Kidney epithelial cell (primary cell): ENCODE data around the gene KCNA2. TPM values are rescaled to one million over a fixed set of nuclear protein-coding genes. Genes with fewer than 3 reads are reported as not detected.

Experiments
- DNase-seq: peaks from one replicate; pipeline ENCODE4 v3.0.0-alpha.2; 2010; ENCODE audit warnings: low read depth
- H3K27me3 ChIP-seq: 2 replicates; pipeline ENCODE4 v1.6.0; 2011; ENCODE audit warnings: low read length; ENCODE audit not compliant: control insufficient read depth, insufficient read depth
- H3K36me3 ChIP-seq: 2 replicates; pipeline ENCODE4 v1.5.1; 2011; ENCODE audit warnings: low read length; ENCODE audit not compliant: control insufficient read depth, insufficient read depth
- H3K4me3 ChIP-seq: 2 replicates; pipeline ENCODE4 v1.5.1; 2011; ENCODE audit warnings: low read depth, mild to moderate bottlenecking, control low read depth, low read length
- total RNA-seq: library from RNA; depleted of rRNA; stranded (reverse); fragments of >200 nt; gene quantifications from 2 replicates; pipeline ENCODE4 v1.2.3, GENCODE V29; 2015
- TF ChIP-seq, protein P1 (sequence below): IDR thresholded peaks from 2 replicates; pipeline ENCODE4 v1.5.1; 2011; ENCODE audit warnings: mild to moderate bottlenecking, moderate library complexity, low read length, control low read depth, inconsistent platforms; ENCODE audit not compliant: insufficient read depth, poor library complexity, severe bottlenecking

The KCNA2 gene
- total RNA-seq, 1 donor from 2014 or later, result not detected

DNA sequence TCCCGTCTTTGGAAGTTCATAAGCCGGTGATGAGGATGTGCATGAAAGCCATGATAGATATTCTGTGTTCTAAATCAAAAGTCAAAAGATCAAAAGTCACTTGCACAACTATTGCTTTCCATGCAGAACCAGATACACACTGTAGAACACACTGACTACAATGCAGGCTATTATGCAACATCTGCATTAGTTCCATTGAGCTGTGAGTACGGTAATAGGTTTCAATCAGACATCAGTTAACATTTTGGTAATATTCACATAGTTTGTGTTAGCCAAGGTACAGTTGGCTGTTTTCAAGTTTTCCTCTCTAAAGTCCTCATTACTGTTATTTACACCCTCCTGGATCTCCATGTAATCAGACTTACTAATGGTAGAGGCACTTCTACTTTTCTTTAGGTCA is 3.1 kb downstream of the KCNA2 start:
- Histone ChIP-seq H3K4me3 (no peak overlapping the region), H3K36me3 (no peaks in the 10 kb centered on the region), H3K27me3 (peaks cover 42% of the 10 kb centered on the region)
- no peak for DNase-seq
- TF ChIP-seq, protein P1, sequence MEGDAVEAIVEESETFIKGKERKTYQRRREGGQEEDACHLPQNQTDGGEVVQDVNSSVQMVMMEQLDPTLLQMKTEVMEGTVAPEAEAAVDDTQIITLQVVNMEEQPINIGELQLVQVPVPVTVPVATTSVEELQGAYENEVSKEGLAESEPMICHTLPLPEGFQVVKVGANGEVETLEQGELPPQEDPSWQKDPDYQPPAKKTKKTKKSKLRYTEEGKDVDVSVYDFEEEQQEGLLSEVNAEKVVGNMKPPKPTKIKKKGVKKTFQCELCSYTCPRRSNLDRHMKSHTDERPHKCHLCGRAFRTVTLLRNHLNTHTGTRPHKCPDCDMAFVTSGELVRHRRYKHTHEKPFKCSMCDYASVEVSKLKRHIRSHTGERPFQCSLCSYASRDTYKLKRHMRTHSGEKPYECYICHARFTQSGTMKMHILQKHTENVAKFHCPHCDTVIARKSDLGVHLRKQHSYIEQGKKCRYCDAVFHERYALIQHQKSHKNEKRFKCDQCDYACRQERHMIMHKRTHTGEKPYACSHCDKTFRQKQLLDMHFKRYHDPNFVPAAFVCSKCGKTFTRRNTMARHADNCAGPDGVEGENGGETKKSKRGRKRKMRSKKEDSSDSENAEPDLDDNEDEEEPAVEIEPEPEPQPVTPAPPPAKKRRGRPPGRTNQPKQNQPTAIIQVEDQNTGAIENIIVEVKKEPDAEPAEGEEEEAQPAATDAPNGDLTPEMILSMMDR, result no peak

DNA sequence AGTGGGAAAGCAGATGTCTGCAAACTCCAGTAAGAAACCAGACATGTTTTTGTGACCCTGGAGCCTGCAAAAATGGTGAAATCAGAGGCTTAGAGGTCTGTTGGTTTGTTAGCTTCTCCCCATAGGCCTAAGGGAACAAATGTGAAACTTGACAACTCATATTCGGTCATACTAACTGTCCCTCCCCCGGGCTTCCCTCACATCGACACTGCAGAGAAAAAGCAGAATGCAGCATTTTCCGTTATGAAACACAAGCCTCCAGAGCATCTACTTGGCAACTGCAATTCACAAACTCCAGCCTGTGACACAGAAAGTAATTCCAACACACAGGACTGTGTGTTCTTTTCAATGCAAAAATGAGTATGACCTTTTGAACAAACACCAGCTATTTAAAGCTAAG is 3.7 kb downstream of the KCNA2 start:
- Histone ChIP-seq H3K4me3 (no peak overlapping the region), H3K27me3 (peaks cover 36% of the 10 kb centered on the region), H3K36me3 (no peaks in the 10 kb centered on the region)
- DNase-seq, result no peak
- TF ChIP-seq, protein P1, result no peak

DNA sequence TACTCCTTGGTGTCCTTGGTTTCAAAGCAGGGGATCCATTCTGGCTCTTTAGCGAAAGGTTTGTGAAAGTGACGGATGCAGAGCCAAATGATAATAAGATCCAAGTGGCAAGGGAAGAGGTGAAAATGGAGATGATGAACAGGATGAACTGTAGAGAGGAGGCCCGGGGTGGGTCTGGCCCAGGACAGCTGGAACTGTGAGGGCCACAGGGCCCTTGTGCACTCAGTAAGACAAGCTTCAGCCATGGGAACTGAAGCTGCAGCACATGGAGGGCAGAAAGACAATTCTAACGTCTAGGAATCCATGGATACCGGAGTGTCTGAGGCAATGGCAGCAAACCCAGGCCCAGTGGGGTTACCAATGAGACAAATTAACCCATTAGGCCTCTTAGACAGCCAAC is 4.8 kb downstream of the KCNA2 start:
- no peak overlapping the region for H3K4me3 ChIP-seq
- H3K27me3 ChIP-seq, result peaks cover 27% of the 10 kb centered on the region
- DNase-seq, result no peak

DNA sequence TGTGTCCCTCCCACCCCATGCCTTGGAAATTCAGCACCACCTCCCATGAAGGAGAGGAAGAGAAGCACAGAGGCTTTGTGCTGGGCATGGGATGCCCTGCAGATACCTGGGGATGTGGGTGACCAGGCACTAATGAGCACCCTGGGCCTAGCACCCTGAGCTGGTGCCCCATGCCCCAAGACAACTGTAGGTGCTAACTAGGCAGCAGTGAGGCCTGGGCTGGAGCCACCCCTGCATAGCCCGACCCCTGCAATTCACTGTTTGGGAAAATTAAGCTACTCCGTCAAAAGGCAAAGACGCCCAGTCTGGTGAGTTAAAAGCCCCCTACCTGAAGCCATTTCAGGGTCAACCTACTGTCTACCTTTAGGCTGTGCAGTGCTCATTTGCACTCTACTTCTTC is 5.4 kb downstream of the KCNA2 start:
- TF ChIP-seq, protein P1, result no peak
- Histone ChIP-seq H3K4me3 (no peak overlapping the region), H3K36me3 (no peaks in the 10 kb centered on the region), H3K27me3 (peaks cover 21% of the 10 kb centered on the region)
- DNase-seq, result no peak

More for the DNA sequence above, 4.8 kb downstream of the KCNA2 start:
- no peaks in the 10 kb centered on the region for H3K36me3 ChIP-seq
- TF ChIP-seq, protein P1, result no peak

DNA sequence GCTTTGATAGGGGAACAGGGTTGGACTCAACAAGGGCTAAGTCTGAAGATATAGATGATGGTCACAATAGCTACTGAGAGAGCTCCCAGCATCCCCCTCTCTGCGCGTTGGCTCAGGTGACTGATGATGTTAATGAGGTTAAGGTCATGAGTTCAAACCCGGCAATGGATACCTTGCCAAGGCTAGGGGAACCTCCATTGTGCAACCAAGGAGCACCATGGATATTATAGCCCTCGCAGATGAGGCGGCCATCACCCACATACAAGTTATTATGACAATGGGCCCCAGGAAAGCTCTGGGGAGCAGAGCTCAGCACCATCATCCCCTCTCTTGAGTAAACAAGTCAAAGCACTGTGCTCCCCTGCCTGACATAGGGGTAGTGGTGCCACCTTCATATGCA is 8.2 kb downstream of the KCNA2 start:
- H3K4me3 ChIP-seq, result no peak overlapping the region
- H3K27me3 ChIP-seq, result peaks cover 2% of the 10 kb centered on the region
- H3K36me3 ChIP-seq, result no peaks in the 10 kb centered on the region
- no peak for DNase-seq
- TF ChIP-seq, protein P1, result no peak

DNA sequence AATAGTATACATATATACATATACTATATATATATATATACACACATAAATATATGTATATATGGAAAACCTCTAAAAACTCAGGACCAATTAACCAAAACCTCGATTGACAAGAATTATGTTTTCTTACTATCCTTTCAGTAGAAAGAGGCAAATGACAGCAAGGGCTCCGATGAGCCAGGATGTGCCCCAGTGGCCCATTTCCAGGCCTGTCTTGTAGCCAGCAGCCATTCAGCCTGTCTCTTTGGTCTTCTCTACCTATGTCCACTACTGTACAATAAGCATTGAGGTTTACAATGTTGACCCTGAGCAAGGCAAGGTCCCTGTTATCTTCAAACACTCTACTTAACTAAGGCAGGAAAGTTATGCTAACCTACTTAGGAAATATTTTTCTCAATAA is 9.8 kb downstream of the KCNA2 start:
- TF ChIP-seq, protein P1, result no peak
- DNase-seq, result no peak
- Histone ChIP-seq H3K36me3 (no peaks in the 10 kb centered on the region), H3K4me3 (no peak overlapping the region), H3K27me3 (no peaks in the 10 kb centered on the region)
